Measurements from ENCODE around the gene ATXN7L3. TPM values are rescaled to one million over a fixed set of nuclear protein-coding genes. Genes with fewer than 3 reads are reported as not detected.
A peak's percentile ranks its signal among the peaks of the same experiment; 100 is the strongest.
"Not testable (repeated sequence)": the region's sequence is repeated elsewhere in the genome, so short reads cannot be mapped to it uniquely, and the experiment has no call there.

Gene ATXN7L3
- total RNA-seq (100 to 1,000 TPM; 101 to 130 (median 125) TPM), total RNA-seq (88.9 to 161 (median 119) reads per million in 29 experiments)
- 61.4 TPM for total RNA-seq (2013)

GRCh38 chr17:44199553-44200477, at the start of gene ATXN7L3:
ATXN7L3 (minus strand) TSS chr17:44199884; CDS start chr17:44198070, 1,814 bp downstream.
- H3K4me3 ChIP-seq (ENCODE audit: control insufficient read depth in 1 of 2, extremely low read depth in 1 of 2, low read length in 1 of 2), result peak within 1 kb of the TSS; percentile 84 to 86
- POLR2A ChIA-PET, result interaction anchor here in 1 of 2 donors (0.6 kb wide), 1 partner anchor 17 kb away, joined by 14 read pairs; no protein-coding TSS in a partner anchor

GRCh38 chr17:44247876-44248736, 48.4 kb upstream of the ATXN7L3 start:
- H3K4me1 Mint-ChIP-seq, result peaks cover 36 to 47% (median 42%) of the 10 kb centered on the region in 3 donors
- H3K9me3 Mint-ChIP-seq, result no peaks in the 10 kb centered on the region
- ChIA-PET POLR2A (no interaction called here), CTCF (no interaction called here)
- no peak overlapping the region for H3K4me3 Mint-ChIP-seq
- Histone ChIP-seq H3K4me1 (ENCODE audit: control insufficient read depth in 1 of 2, extremely low read depth in 1 of 2, insufficient read depth in 2 of 2, low read length in 2 of 2) (peaks cover 12 to 43% of the 10 kb centered on the region in 2 experiments), H3K27me3 (replicated peaks in 1 of 2; ENCODE audit: control insufficient read depth in 2 of 2, extremely low read depth in 1 of 2, insufficient read depth in 2 of 2, low read length in 1 of 2) (no peaks in the 10 kb centered on the region), H3K9me3 (no peaks in the 10 kb centered on the region), H3K4me3 (ENCODE audit: control insufficient read depth in 1 of 2, extremely low read depth in 1 of 2, low read length in 1 of 2) (no peak overlapping the region), H3K36me3 (ENCODE audit: control insufficient read depth in 2 of 2, extremely low read depth in 1 of 2, insufficient read depth in 1 of 2, low read length in 1 of 2) (no peaks in the 10 kb centered on the region), H3K27ac (ENCODE audit: low read length) (no peak overlapping the region)
- no peaks in the 10 kb centered on the region for H3K27me3 Mint-ChIP-seq
- DNase-seq (no peak), ATAC-seq (replicated peaks in 1 of 4) (no peak)
- H3K36me3 Mint-ChIP-seq, result no peaks in the 10 kb centered on the region
- 97% methylated on average over 5 of the region's 10 CpGs for WGBS (ENCODE audit: insufficient coverage)
- peak overlapping the region; percentile 49 to 79 for H3K27ac Mint-ChIP-seq

More at GRCh38 chr17:44199553-44200477, at the start of gene ATXN7L3:
- no peaks in the 10 kb centered on the region for H3K27me3 Mint-ChIP-seq
- H3K27ac Mint-ChIP-seq, result peak within 1 kb of the TSS; percentile 89 to 95
- peaks cover 13% of the 10 kb centered on the region for H3K36me3 Mint-ChIP-seq
- peak within 1 kb of the TSS; percentile 87 for H3K27ac ChIP-seq (ENCODE audit: low read length)
- no peaks in the 10 kb centered on the region for H3K9me3 ChIP-seq
- DNase-seq, result peak; percentile 96 to 100 (median 99)
- H3K36me3 ChIP-seq (ENCODE audit: control insufficient read depth in 2 of 2, extremely low read depth in 1 of 2, insufficient read depth in 1 of 2, low read length in 1 of 2), result peaks cover 4 to 26% of the 10 kb centered on the region in 2 donors
- H3K4me1 ChIP-seq (ENCODE audit: control insufficient read depth in 1 of 2, extremely low read depth in 1 of 2, insufficient read depth in 2 of 2, low read length in 2 of 2), result peaks cover 18 to 48% of the 10 kb centered on the region in 2 experiments
- H3K9me3 Mint-ChIP-seq, result no peaks in the 10 kb centered on the region
- CTCF ChIA-PET, result interaction anchor here in 1 of 2 donors (0.5 to 0.6 kb wide), 3 partner anchors 129 to 964 kb away, joined by 3 to 4 read pairs (median 3); no protein-coding TSS in a partner anchor
- WGBS (ENCODE audit: insufficient coverage), result under 1% methylated on average over 74 of the region's 126 CpGs
- no peaks in the 10 kb centered on the region for H3K27me3 ChIP-seq (replicated peaks in 1 of 2; ENCODE audit: control insufficient read depth in 2 of 2, extremely low read depth in 1 of 2, insufficient read depth in 2 of 2, low read length in 1 of 2)
- ATAC-seq (replicated peaks in 1 of 4), result peak; percentile 81 to 86 (median 82)
- H3K4me3 Mint-ChIP-seq, result peak within 1 kb of the TSS; percentile 83 to 93 (median 88)
- H3K4me1 Mint-ChIP-seq, result peaks cover 39 to 54% (median 48%) of the 10 kb centered on the region in 3 donors

- H3K36me3 Mint-ChIP-seq, result no peaks in the 10 kb centered on the region
- peak overlapping the region; percentile 15 to 79 for H3K27ac Mint-ChIP-seq
- Histone ChIP-seq H3K9me3 (no peaks in the 10 kb centered on the region), H3K27ac (ENCODE audit: low read length) (no peak overlapping the region), H3K36me3 (ENCODE audit: control insufficient read depth in 2 of 2, extremely low read depth in 1 of 2, insufficient read depth in 1 of 2, low read length in 1 of 2) (no peaks in the 10 kb centered on the region), H3K4me1 (ENCODE audit: control insufficient read depth in 1 of 2, extremely low read depth in 1 of 2, insufficient read depth in 2 of 2, low read length in 2 of 2) (peaks cover 12 to 43% of the 10 kb centered on the region in 2 experiments), H3K27me3 (replicated peaks in 1 of 2; ENCODE audit: control insufficient read depth in 2 of 2, extremely low read depth in 1 of 2, insufficient read depth in 2 of 2, low read length in 1 of 2) (no peaks in the 10 kb centered on the region), H3K4me3 (ENCODE audit: control insufficient read depth in 1 of 2, extremely low read depth in 1 of 2, low read length in 1 of 2) (no peak overlapping the region)
- WGBS (ENCODE audit: insufficient coverage), result 94% methylated on average over 6 of the region's 7 CpGs
- no peaks in the 10 kb centered on the region for H3K9me3 Mint-ChIP-seq
- H3K4me1 Mint-ChIP-seq, result peaks cover 36 to 49% (median 42%) of the 10 kb centered on the region in 3 donors
- POLR2A ChIA-PET, result no interaction called here
- DNase-seq (no peak), ATAC-seq (replicated peaks in 1 of 4) (no peak)
- peak overlapping the region in 1 of 3 donors; percentile 48 for H3K4me3 Mint-ChIP-seq
- no peaks in the 10 kb centered on the region for H3K27me3 Mint-ChIP-seq
- CTCF ChIA-PET, result no interaction called here
Observed at GRCh38 chr17:44247440-44247841, 47.8 kb upstream of the ATXN7L3 start.

- 17% methylated on average over 1 of the region's 6 CpGs for WGBS (ENCODE audit: insufficient coverage)
- Mint-ChIP-seq H3K36me3 (no peaks in the 10 kb centered on the region), H3K4me3 (no peak overlapping the region), H3K27ac (no peak overlapping the region), H3K27me3 (no peaks in the 10 kb centered on the region), H3K4me1 (peaks cover 4 to 14% (median 10%) of the 10 kb centered on the region in 3 donors), H3K9me3 (no peaks in the 10 kb centered on the region)
- Histone ChIP-seq H3K9me3 (no peaks in the 10 kb centered on the region), H3K27ac (ENCODE audit: low read length) (no peak overlapping the region), H3K4me1 (ENCODE audit: control insufficient read depth in 1 of 2, extremely low read depth in 1 of 2, insufficient read depth in 2 of 2, low read length in 2 of 2) (peaks cover 8% of the 10 kb centered on the region in 2 experiments), H3K4me3 (ENCODE audit: control insufficient read depth in 1 of 2, extremely low read depth in 1 of 2, low read length in 1 of 2) (no peak overlapping the region), H3K36me3 (ENCODE audit: control insufficient read depth in 2 of 2, extremely low read depth in 1 of 2, insufficient read depth in 1 of 2, low read length in 1 of 2) (no peaks in the 10 kb centered on the region), H3K27me3 (replicated peaks in 1 of 2; ENCODE audit: control insufficient read depth in 2 of 2, extremely low read depth in 1 of 2, insufficient read depth in 2 of 2, low read length in 1 of 2) (no peaks in the 10 kb centered on the region)
- ChIA-PET POLR2A (no interaction called here), CTCF (interaction anchor here in 1 of 2 donors (0.6 kb wide), 1 partner anchor 57 kb away, joined by 4 read pairs; no protein-coding TSS in a partner anchor)
- ATAC-seq (replicated peaks in 1 of 4) (no peak), DNase-seq (no peak)
Observed at GRCh38 chr17:44241106-44241624, 41.5 kb upstream of the ATXN7L3 start.

- H3K36me3 ChIP-seq (ENCODE audit: control insufficient read depth in 2 of 2, extremely low read depth in 1 of 2, insufficient read depth in 1 of 2, low read length in 1 of 2); DNase-seq; H3K36me3 Mint-ChIP-seq; H3K4me3 Mint-ChIP-seq; ATAC-seq (replicated peaks in 1 of 4); H3K27ac Mint-ChIP-seq; H3K9me3 Mint-ChIP-seq; H3K4me1 Mint-ChIP-seq; H3K27me3 Mint-ChIP-seq; H3K9me3 ChIP-seq; POLR2A ChIA-PET; H3K27ac ChIP-seq (ENCODE audit: low read length); H3K4me1 ChIP-seq (ENCODE audit: control insufficient read depth in 1 of 2, extremely low read depth in 1 of 2, insufficient read depth in 2 of 2, low read length in 2 of 2); H3K4me3 ChIP-seq (ENCODE audit: control insufficient read depth in 1 of 2, extremely low read depth in 1 of 2, low read length in 1 of 2); CTCF ChIA-PET: not testable (repeated sequence)
- H3K27me3 ChIP-seq (replicated peaks in 1 of 2; ENCODE audit: control insufficient read depth in 2 of 2, extremely low read depth in 1 of 2, insufficient read depth in 2 of 2, low read length in 1 of 2), result peaks cover 0 to 10% of the 10 kb centered on the region in 2 experiments
- WGBS (ENCODE audit: insufficient coverage), result no CpG with 5 or more reads among the region's 28 CpGs
Observed at GRCh38 chr17:44237886-44238285, 38.2 kb upstream of the ATXN7L3 start.
